ENCODE data around the gene HS3ST5. TPM values are rescaled to one million over a fixed set of nuclear protein-coding genes. Genes with fewer than 3 reads are reported as not detected.

HS3ST5 gene
- total and polyA plus RNA-seq, 9 donors = 0.08 TPM; not detected in 8

- intact Hi-C loops (cut with DNase I) = no loop called here
- no peak for TF ChIP-seq EP300 (IDR thresholded peaks at IDR 0.05)
- no peak for TF ChIP-seq POLR2A (IDR thresholded peaks at IDR 0.05)
- no peak for TF ChIP-seq CTCF (IDR thresholded peaks at IDR 0.05)
- no peak overlapping the region for H3K27ac ChIP-seq
- no peak for DNase-seq
- no peaks in the 10 kb centered on the region for H3K27me3 ChIP-seq
- no peaks in the 10 kb centered on the region for H3K36me3 ChIP-seq
- H3K9me3 ChIP-seq = no peaks in the 10 kb centered on the region
- WGBS, 3 donors = 8 to 26% (median 18%) methylated on average over 1 of the region's 1 CpG
- H3K4me3 ChIP-seq = no peak overlapping the region
- H3K4me1 ChIP-seq (ENCODE audit: insufficient read depth) = no peaks in the 10 kb centered on the region
Observed at GRCh38 chr6:114249522-114249921, 93.3 kb downstream of the HS3ST5 start.

- intact Hi-C loops (cut with DNase I) = no loop called here
- 43 to 51% (median 49%) methylated on average over 2 of the region's 2 CpGs for WGBS, 3 donors
Observed at GRCh38 chr6:114247101-114247500, 95.7 kb downstream of the HS3ST5 start.

GRCh38 chr6:114240796-114241195 is 102.0 kb downstream of the HS3ST5 start:
- Histone ChIP-seq H3K36me3 (no peaks in the 10 kb centered on the region), H3K27me3 (no peaks in the 10 kb centered on the region), H3K27ac (no peak overlapping the region), H3K4me3 (no peak overlapping the region), H3K9me3 (no peaks in the 10 kb centered on the region), H3K4me1 (ENCODE audit: insufficient read depth) (no peaks in the 10 kb centered on the region)
- 87 to 88% (median 88%) methylated on average over 3 of the region's 3 CpGs for WGBS, 3 donors
- DNase-seq = no peak
- TF ChIP-seq EP300 (IDR thresholded peaks at IDR 0.05) = no peak
- no peak for TF ChIP-seq POLR2A (IDR thresholded peaks at IDR 0.05)
- intact Hi-C loops (cut with DNase I) = no loop called here

More at GRCh38 chr6:114247101-114247500, 95.7 kb downstream of the HS3ST5 start:
- Histone ChIP-seq H3K4me1 (ENCODE audit: insufficient read depth) (no peaks in the 10 kb centered on the region), H3K27me3 (no peaks in the 10 kb centered on the region), H3K27ac (no peak overlapping the region), H3K36me3 (no peaks in the 10 kb centered on the region), H3K9me3 (no peaks in the 10 kb centered on the region), H3K4me3 (no peak overlapping the region)
- TF ChIP-seq CTCF (IDR thresholded peaks at IDR 0.05) (no peak), EP300 (IDR thresholded peaks at IDR 0.05) (no peak), POLR2A (IDR thresholded peaks at IDR 0.05) (no peak)
- no peak for DNase-seq

- Histone ChIP-seq H3K27me3 (no peaks in the 10 kb centered on the region), H3K27ac (no peak overlapping the region), H3K36me3 (no peaks in the 10 kb centered on the region), H3K4me3 (no peak overlapping the region), H3K9me3 (no peaks in the 10 kb centered on the region), H3K4me1 (ENCODE audit: insufficient read depth) (no peaks in the 10 kb centered on the region)
- DNase-seq = no peak
- intact Hi-C loops (cut with DNase I) = no loop called here
- no peak for TF ChIP-seq EP300 (IDR thresholded peaks at IDR 0.05)
- 82 to 91% (median 86%) methylated on average over 2 of the region's 2 CpGs for WGBS, 3 donors
Observed at GRCh38 chr6:114228675-114229074, 114.1 kb downstream of the HS3ST5 start.

GRCh38 chr6:114227944-114228468 is 114.8 kb downstream of the HS3ST5 start:
- TF ChIP-seq POLR2A (IDR thresholded peaks at IDR 0.05) (no peak), EP300 (IDR thresholded peaks at IDR 0.05) (no peak), CTCF (IDR thresholded peaks at IDR 0.05) (no peak)
- Histone ChIP-seq H3K4me3 (no peak overlapping the region), H3K4me1 (ENCODE audit: insufficient read depth) (no peaks in the 10 kb centered on the region), H3K9me3 (no peaks in the 10 kb centered on the region), H3K27ac (no peak overlapping the region), H3K36me3 (no peaks in the 10 kb centered on the region), H3K27me3 (no peaks in the 10 kb centered on the region)
- intact Hi-C loops (cut with DNase I) = no loop called here
- DNase-seq = no peak
- 54 to 64% (median 60%) methylated on average over 2 of the region's 2 CpGs for WGBS, 3 donors

Data from ovary (tissue), 9 donors.